Panc1 (cell line): Measurements from ENCODE around the gene DST. TPM values are rescaled to one million over a fixed set of nuclear protein-coding genes. Genes with fewer than 3 reads are reported as not detected.

Experiments used
- ATAC-seq: fragments of 200-7000 bp; cut with Tn5 transposase; 2 replicates; pipeline ENCODE4 v1.9.1; 2020; ENCODE audit warnings: mild to moderate bottlenecking, moderate library complexity
- BruUV-seq: library from RNA; stranded (reverse); fragments of 400-500 nt; replicated peaks from 2 replicates; lab custom pipeline; 2021; lab: Mats Ljungman, UMichigan
- CTCF ChIA-PET: fragments of 300-600 bp; sonication (Branson Sonifier 250); formaldehyde crosslinking; loops from one replicate; lab custom pipeline; 2022; ENCODE audit warnings: antibody characterized with exemption; lab: Charles Lee
- POLR2A ChIA-PET: fragments of 300-600 bp; sonication (Branson Sonifier 250); formaldehyde crosslinking; loops from one replicate; lab custom pipeline; 2022; ENCODE audit warnings: antibody characterized with exemption; lab: Charles Lee
- DNase-seq: peaks from one replicate; pipeline ENCODE4 v3.0.0-alpha.2; 2010; ENCODE audit warnings: low read depth, low spot score
- H3K27ac ChIP-seq: 2 replicates; pipeline ENCODE4 v1.5.1; 2011; ENCODE audit warnings: mild to moderate bottlenecking, low read length, inconsistent platforms
- H3K27me3 ChIP-seq: fragments of 200-500 bp; sonication (Bioruptor generic); 2 replicates; pipeline ENCODE4 v1.6.0; 2014; ENCODE audit warnings: low read length, inconsistent platforms; ENCODE audit not compliant: control insufficient read depth, insufficient read depth
- H3K36me3 ChIP-seq: fragments of 200-500 bp; sonication (Bioruptor generic); 2 replicates; pipeline ENCODE4 v1.5.1; 2014; ENCODE audit warnings: inconsistent platforms, mild to moderate bottlenecking, low read length, moderate library complexity; ENCODE audit not compliant: control insufficient read depth, insufficient read depth
- H3K4me1 ChIP-seq: 2 replicates; pipeline ENCODE4 v1.5.1; 2011; ENCODE audit warnings: inconsistent platforms, mild to moderate bottlenecking, low read length, moderate library complexity; ENCODE audit not compliant: control insufficient read depth, insufficient read depth
- H3K4me3 ChIP-seq, 2 experiments: 2 replicates each; pipeline ENCODE4 v1.5.1; 2011 to 2012; ENCODE audit warnings: low read depth in 2 of 2, low read length in 2 of 2, mild to moderate bottlenecking in 2 of 2, inconsistent platforms in 1 of 2, moderate library complexity in 1 of 2
- H3K9me3 ChIP-seq: fragments of 200-500 bp; sonication (Bioruptor generic); 2 replicates; pipeline ENCODE4 v1.5.1; 2014; ENCODE audit warnings: low read depth, mild to moderate bottlenecking, inconsistent platforms, low read length, moderate library complexity; ENCODE audit not compliant: control insufficient read depth, insufficient read depth
- CTCF ChIP-seq: fragments of 450-650 bp; IDR thresholded peaks from 2 replicates; pipeline ENCODE4 v1.5.1; 2017; ENCODE audit warnings: mild to moderate bottlenecking
- POLR2AphosphoS5 ChIP-seq: IDR thresholded peaks from 2 replicates; pipeline ENCODE4 v1.6.1; 2012; ENCODE audit warnings: mild to moderate bottlenecking, low read depth, low read length, moderate library complexity
- REST ChIP-seq, 2 experiments: IDR thresholded peaks; 2 replicates each; pipeline ENCODE4 v1.6.1; 2011 to 2012; ENCODE audit warnings: low read depth in 2 of 2, control low read depth in 1 of 2, low read length in 1 of 2, mild to moderate bottlenecking in 1 of 2, moderate library complexity in 1 of 2; ENCODE audit not compliant: insufficient read depth in 1 of 2
- SIN3A ChIP-seq: IDR thresholded peaks from 2 replicates; pipeline ENCODE4 v1.6.1; 2012; ENCODE audit warnings: low read depth, mild to moderate bottlenecking, low read length, moderate library complexity, borderline replicate concordance; ENCODE audit not compliant: insufficient read depth
- TCF7L2 ChIP-seq: IDR thresholded peaks from 2 replicates; pipeline ENCODE4 v1.6.1; 2011; ENCODE audit warnings: mild to moderate bottlenecking, low read depth, low read length, inconsistent platforms
- in situ Hi-C: cut with HindIII; loops from 2 replicates; pipeline ENCODE4 v1.10.0; 2016; ENCODE audit warnings: low sequenced_read_pairs, low pct_unique_long_range_greater_than_20kb
- intact Hi-C: fragments of 100-400 bp; cut with micrococcal nuclease; formaldehyde crosslinking; loops from one replicate; pipeline ENCODE4 v1.10.0; 2022; ENCODE audit not compliant: unreplicated experiment
- total RNA-seq: library from RNA; stranded (reverse); gene quantifications from one replicate; pipeline ENCODE4 v1.2.1, GENCODE V29; 2021; ENCODE audit not compliant: unreplicated experiment

Gene DST
- total RNA-seq, 1 experiment from 2014 or later, result 230 TPM

- no peaks in the 10 kb centered on the region for H3K4me1 ChIP-seq
- BruUV-seq, result no TSS peak
- in situ Hi-C loops (no loop called here), intact Hi-C loops (no loop called here)
- ATAC-seq (no peak), DNase-seq (no peak)
- no peak for TF ChIP-seq POLR2AphosphoS5
- no peak for TF ChIP-seq TCF7L2
- no peak for TF ChIP-seq REST (IDR thresholded peaks at IDR 0.05; ENCODE audit: insufficient read depth in 1 of 2, low read depth in 2 of 2, low read length in 1 of 2)
- no peak for TF ChIP-seq SIN3A
- no peak for TF ChIP-seq CTCF
- no peak overlapping the region for H3K27ac ChIP-seq
- H3K27me3 ChIP-seq, result no peaks in the 10 kb centered on the region
- ChIA-PET POLR2A (no interaction called here), CTCF (no interaction called here)
- no peak overlapping the region for H3K4me3 ChIP-seq
- H3K9me3 ChIP-seq, result no peaks in the 10 kb centered on the region
- peaks cover 29% of the 10 kb centered on the region for H3K36me3 ChIP-seq
Measured at GRCh38 chr6:56575736-56576135, 67.0 kb downstream of the DST start.

- in situ Hi-C loops, result no loop called here
- Histone ChIP-seq H3K9me3 (no peaks in the 10 kb centered on the region), H3K27ac (no peak overlapping the region), H3K27me3 (no peaks in the 10 kb centered on the region), H3K36me3 (peaks cover 33% of the 10 kb centered on the region), H3K4me3 (no peak overlapping the region), H3K4me1 (no peaks in the 10 kb centered on the region)
- TF ChIP-seq REST (IDR thresholded peaks at IDR 0.05; ENCODE audit: insufficient read depth in 1 of 2, low read depth in 2 of 2, low read length in 1 of 2), result no peak
- TF ChIP-seq TCF7L2, result no peak
- TF ChIP-seq CTCF, result no peak
- TF ChIP-seq SIN3A, result no peak
- TF ChIP-seq POLR2AphosphoS5, result no peak
- ChIA-PET CTCF (no interaction called here), POLR2A (no interaction called here)
- DNase-seq (no peak), ATAC-seq (no peak)
- intact Hi-C loops, result no loop called here
- no TSS peak for BruUV-seq
Measured at GRCh38 chr6:56574292-56574691, 68.4 kb downstream of the DST start.
